IMR-90 (cell line): ENCODE results near the gene SIPA1. TPM values are rescaled to one million over a fixed set of nuclear protein-coding genes. Genes with fewer than 3 reads are reported as not detected.

Experiments used
- ATAC-seq: fragments of 200-7000 bp; cut with Tn5 transposase; 2 replicates; pipeline ENCODE4 v1.9.1; 2020; ENCODE audit warnings: low read depth, mild to moderate bottlenecking, moderate library complexity
- BruUV-seq: library from RNA; stranded (reverse); fragments of 400-500 nt; replicated peaks from 2 replicates; lab custom pipeline; 2021; lab: Mats Ljungman, UMichigan
- CTCF ChIA-PET: fragments of 300-600 bp; formaldehyde crosslinking; extraction: SDS; loops from one replicate; lab custom pipeline; 2021; ENCODE audit warnings: antibody characterized with exemption; lab: Yijun Ruan, JAX
- POLR2A ChIA-PET: fragments of 300-600 bp; sonication (Branson Sonifier 250); formaldehyde crosslinking; loops from one replicate; lab custom pipeline; 2022; ENCODE audit warnings: antibody characterized with exemption; ENCODE audit not compliant: unreplicated experiment; lab: Charles Lee
- DNase-seq: peaks from one replicate; pipeline ENCODE4 v3.0.0; 2013
- H2AFZ ChIP-seq: replicated peaks from 2 replicates; pipeline ENCODE3; 2013; ENCODE audit warnings: low read length, mild to moderate bottlenecking; ENCODE audit not compliant: poor library complexity
- H2AK5ac ChIP-seq: 2 replicates; pipeline ENCODE4 v1.6.1; 2013; ENCODE audit warnings: low read depth, low read length, inconsistent platforms
- H2AK9ac ChIP-seq: replicated peaks from 2 replicates; pipeline ENCODE3; 2013; ENCODE audit warnings: mild to moderate bottlenecking, low read depth, low read length, moderate library complexity; ENCODE audit not compliant: poor library complexity
- H2BK120ac ChIP-seq: 2 replicates; pipeline ENCODE4 v1.6.1; 2013; ENCODE audit warnings: low read depth, low read length, inconsistent platforms
- H2BK15ac ChIP-seq: 3 replicates; pipeline ENCODE4 v1.6.1; 2013; ENCODE audit warnings: low read depth, low read length, inconsistent platforms
- H2BK20ac ChIP-seq: 2 replicates; pipeline ENCODE4 v1.6.1; 2013; ENCODE audit warnings: low read depth, mild to moderate bottlenecking, inconsistent platforms, low read length, moderate library complexity
- H2BK5ac ChIP-seq: 2 replicates; pipeline ENCODE4 v1.6.1; 2013; ENCODE audit warnings: mild to moderate bottlenecking, low read depth, low read length, inconsistent platforms; ENCODE audit not compliant: poor library complexity, severe bottlenecking
- H3K14ac ChIP-seq: replicated peaks from 2 replicates; pipeline ENCODE4 v1.6.1; 2013; ENCODE audit warnings: low read depth, low read length, inconsistent platforms
- H3K18ac ChIP-seq: 2 replicates; pipeline ENCODE4 v1.6.1; 2013; ENCODE audit warnings: low read depth, low read length, control low read depth
- H3K23ac ChIP-seq: 2 replicates; pipeline ENCODE4 v1.6.1; 2013; ENCODE audit warnings: low read depth, low read length, inconsistent platforms
- H3K27ac ChIP-seq: 2 replicates; pipeline ENCODE4 v1.5.1; 2013; ENCODE audit warnings: mild to moderate bottlenecking, control low read depth, low read length; ENCODE audit not compliant: insufficient read depth
- H3K27me3 ChIP-seq: 2 replicates; pipeline ENCODE4 v1.6.1; 2013; ENCODE audit warnings: low read length; ENCODE audit not compliant: control insufficient read depth, insufficient read depth
- H3K36me3 ChIP-seq: 2 replicates; pipeline ENCODE4 v1.6.1; 2013; ENCODE audit warnings: low read length, mixed read lengths; ENCODE audit not compliant: control insufficient read depth, insufficient read depth
- H3K4ac ChIP-seq: 2 replicates; pipeline ENCODE4 v1.6.1; 2013; ENCODE audit warnings: low read depth, low read length, inconsistent platforms
- H3K4me1 ChIP-seq: 2 replicates; pipeline ENCODE4 v1.6.1; 2013; ENCODE audit warnings: low read length, mixed read lengths; ENCODE audit not compliant: control insufficient read depth, insufficient read depth
- H3K4me2 ChIP-seq: 2 replicates; pipeline ENCODE4 v1.6.1; 2013; ENCODE audit warnings: low read depth, mild to moderate bottlenecking, control low read depth, low read length, moderate library complexity
- H3K4me3 ChIP-seq: 2 replicates; pipeline ENCODE4 v1.5.1; 2013; ENCODE audit warnings: low read depth, mild to moderate bottlenecking, control low read depth, low read length, moderate library complexity; ENCODE audit not compliant: insufficient read depth
- H3K56ac ChIP-seq: 2 replicates; pipeline ENCODE4 v1.6.1; 2013; ENCODE audit warnings: low read length, inconsistent platforms; ENCODE audit not compliant: insufficient read depth; ENCODE audit errors: extremely low read depth
- H3K79me1 ChIP-seq, 2 experiments: 2 replicates each; pipeline ENCODE4 v1.6.1; 2013; ENCODE audit warnings: low read length in 2 of 2, inconsistent platforms in 1 of 2, low read depth in 1 of 2
- H3K9ac ChIP-seq: 2 replicates; pipeline ENCODE4 v1.6.1; 2013; ENCODE audit warnings: low read depth, low read length, control low read depth
- H3K9me1 ChIP-seq: 2 replicates; pipeline ENCODE4 v1.6.1; 2013; ENCODE audit warnings: low read length, inconsistent platforms; ENCODE audit not compliant: insufficient read depth
- H3K9me3 ChIP-seq: 2 replicates; pipeline ENCODE4 v1.6.1; 2013; ENCODE audit warnings: low read length; ENCODE audit not compliant: control insufficient read depth, insufficient read depth
- H4K20me1 ChIP-seq: 2 replicates; pipeline ENCODE4 v1.6.1; 2013; ENCODE audit warnings: low read length, inconsistent platforms; ENCODE audit not compliant: insufficient read depth
- H4K5ac ChIP-seq: 2 replicates; pipeline ENCODE4 v1.6.1; 2013; ENCODE audit warnings: mild to moderate bottlenecking, low read depth, low read length, control low read depth
- H4K8ac ChIP-seq, 2 experiments: 2 replicates each; pipeline ENCODE4 v1.6.1; 2013; ENCODE audit warnings: low read depth in 2 of 2, low read length in 2 of 2, control low read depth in 1 of 2, inconsistent platforms in 1 of 2
- H4K91ac ChIP-seq: 2 replicates; pipeline ENCODE4 v1.6.1; 2013; ENCODE audit warnings: low read depth, low read length, inconsistent platforms; ENCODE audit not compliant: insufficient read depth
- BHLHE40 ChIP-seq: fragments of 150-350 bp; IDR thresholded peaks from 2 replicates; pipeline ENCODE4 v1.6.1; 2016; ENCODE audit warnings: mild to moderate bottlenecking, low read depth, low read length
- CEBPB ChIP-seq: IDR thresholded peaks from 2 replicates; pipeline ENCODE4 v1.6.1; 2012; ENCODE audit warnings: low read depth, low read length, improper control_type of control experiment
- CHD1 ChIP-seq: IDR thresholded peaks from 2 replicates; pipeline ENCODE4 v1.6.1; 2012; ENCODE audit warnings: low read depth, low read length, improper control_type of control experiment
- FOS ChIP-seq: fragments of 150-350 bp; IDR thresholded peaks from 2 replicates; pipeline ENCODE4 v1.6.1; 2016; ENCODE audit warnings: low read depth, low read length
- MAZ ChIP-seq: IDR thresholded peaks from 2 replicates; pipeline ENCODE4 v1.6.1; 2012; ENCODE audit warnings: low read depth, mild to moderate bottlenecking, low read length, improper control_type of control experiment, moderate library complexity, borderline replicate concordance
- MXI1 ChIP-seq: IDR thresholded peaks from 2 replicates; pipeline ENCODE4 v1.6.1; 2012; ENCODE audit warnings: low read depth, mild to moderate bottlenecking, low read length, moderate library complexity, borderline replicate concordance
- NFE2L2 ChIP-seq: fragments of 150-350 bp; IDR thresholded peaks from 2 replicates; pipeline ENCODE4 v1.6.1; 2016; ENCODE audit warnings: low read depth, mild to moderate bottlenecking, low read length
- POLR2A ChIP-seq: IDR thresholded peaks from 2 replicates; pipeline ENCODE4 v1.6.1; 2012; ENCODE audit warnings: mild to moderate bottlenecking, low read depth, low read length
- RAD21 ChIP-seq: IDR thresholded peaks from 2 replicates; pipeline ENCODE4 v1.6.1; 2012; ENCODE audit warnings: low read length, improper control_type of control experiment
- RCOR1 ChIP-seq: IDR thresholded peaks from 2 replicates; pipeline ENCODE4 v1.6.1; 2012; ENCODE audit warnings: mild to moderate bottlenecking, low read length, improper control_type of control experiment; ENCODE audit not compliant: insufficient replicate concordance
- RFX5 ChIP-seq: IDR thresholded peaks from 2 replicates; pipeline ENCODE4 v1.8.0; 2012; ENCODE audit warnings: low read depth, mild to moderate bottlenecking, low read length, moderate library complexity
- SMC3 ChIP-seq: fragments of 150-350 bp; IDR thresholded peaks from 2 replicates; pipeline ENCODE4 v1.6.1; 2016; ENCODE audit warnings: low read depth, mild to moderate bottlenecking, antibody characterized with exemption, low read length, moderate library complexity
- WGBS, 2 experiments: methylation state at CpG; one replicate each; pipeline versions ENCODE4 v1.1.5 to v1.1.7; 2013; ENCODE audit warnings: missing lambda C conversion rate in 2 of 2; ENCODE audit not compliant: insufficient read length in 1 of 2; ENCODE audit errors: extremely low coverage in 2 of 2; 5-methylcytosine and 5-hydroxymethylcytosine counted together
- dilution Hi-C: fragments of 300-500 bp; cut with HindIII; formaldehyde crosslinking; loops from one replicate; pipeline ENCODE4 v1.14.3; 2018; ENCODE audit warnings: low sequenced_read_pairs; ENCODE audit not compliant: unreplicated experiment
- in situ Hi-C: fragments of 300-500 bp; cut with MboI; formaldehyde crosslinking; loops from 3 replicates; pipeline ENCODE4 v1.14.3; 2019; ENCODE audit warnings: low sequenced_read_pairs, inconsistent platforms, mixed read lengths
- intact Hi-C: fragments of 100-400 bp; cut with micrococcal nuclease; formaldehyde crosslinking; loops from 2 replicates; pipeline ENCODE4 v1.10.0; 2022
- polyA plus RNA-seq, 3 experiments: library from polyadenylated mRNA; depleted of rRNA; stranded (reverse); fragments of >200 nt; gene quantifications; 2 replicates each; pipeline ENCODE4 v1.2.3, GENCODE V29; 2012; ENCODE audit warnings: low replicate concordance in 1 of 3
- total RNA-seq: library from RNA; depleted of rRNA; stranded (reverse); fragments of >200 nt; gene quantifications from 2 replicates; pipeline ENCODE4 v1.2.3, GENCODE V29; 2012
- TF ChIP-seq, protein P1 (sequence below): fragments of 150-350 bp; IDR thresholded peaks from 2 replicates; pipeline ENCODE4 v1.6.1; 2016; ENCODE audit warnings: low read depth, mild to moderate bottlenecking, low read length, moderate library complexity, borderline replicate concordance
- TF ChIP-seq, protein P2 (sequence below): fragments of 150-350 bp; IDR thresholded peaks from 2 replicates; pipeline ENCODE4 v1.6.1; 2017; ENCODE audit warnings: mild to moderate bottlenecking, antibody characterized with exemption, low read length, low read depth
- TF ChIP-seq, protein P3 (sequence below): conservative IDR thresholded peaks from 2 replicates; pipeline ENCODE4 v1.5.1; 2012; ENCODE audit warnings: mild to moderate bottlenecking, low read depth, low read length, improper control_type of control experiment

SIPA1 gene
- total and polyA plus RNA-seq, 2 of the 4 experiments (the other 2 are of a cell fraction) = 10.6 to 39.7 TPM

DNA sequence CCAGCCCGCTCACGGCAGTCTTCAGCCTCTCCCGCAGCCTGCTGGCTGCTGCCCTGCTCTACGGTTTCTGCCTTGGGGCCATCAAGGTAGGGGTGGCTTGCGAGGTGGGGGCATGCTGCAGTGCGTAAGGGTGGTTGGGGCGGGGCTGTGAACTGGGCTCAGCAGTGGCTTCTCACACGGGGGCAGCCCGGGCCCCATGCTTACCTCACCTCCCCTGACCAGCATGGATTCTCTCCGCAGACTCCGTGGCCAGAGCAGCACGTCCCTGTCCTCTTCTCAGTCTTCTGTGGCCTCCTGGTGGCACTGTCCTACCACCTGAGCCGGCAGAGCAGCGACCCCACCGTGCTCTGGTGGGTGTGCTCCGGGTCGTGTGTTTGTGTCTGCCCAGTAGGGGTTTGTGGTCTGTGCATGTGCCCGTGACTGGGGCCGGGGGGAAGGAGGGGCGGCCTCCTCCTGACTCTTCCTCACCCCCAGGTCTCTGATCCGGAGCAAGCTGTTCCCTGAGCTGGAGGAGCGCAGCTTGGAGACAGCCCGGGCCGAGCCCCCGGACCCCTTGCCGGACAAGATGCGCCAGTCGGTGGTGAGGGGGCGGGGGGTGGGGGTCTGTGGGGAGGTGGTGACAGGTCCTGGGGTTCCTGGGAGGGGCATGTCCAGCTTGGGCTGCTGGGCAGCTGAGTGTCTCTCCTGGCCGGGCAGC is 12.8 kb upstream of the SIPA1 start:
- in situ Hi-C loops = no loop called here
- TF ChIP-seq BHLHE40 (no peak), SMC3 (no peak), NFE2L2 (no peak), CEBPB (no peak), FOS (no peak), RCOR1 (no peak), RFX5 (no peak), RAD21 (no peak), MAZ (no peak), MXI1 (no peak), CHD1 (no peak), POLR2A (no peak)
- TF ChIP-seq, protein P1, sequence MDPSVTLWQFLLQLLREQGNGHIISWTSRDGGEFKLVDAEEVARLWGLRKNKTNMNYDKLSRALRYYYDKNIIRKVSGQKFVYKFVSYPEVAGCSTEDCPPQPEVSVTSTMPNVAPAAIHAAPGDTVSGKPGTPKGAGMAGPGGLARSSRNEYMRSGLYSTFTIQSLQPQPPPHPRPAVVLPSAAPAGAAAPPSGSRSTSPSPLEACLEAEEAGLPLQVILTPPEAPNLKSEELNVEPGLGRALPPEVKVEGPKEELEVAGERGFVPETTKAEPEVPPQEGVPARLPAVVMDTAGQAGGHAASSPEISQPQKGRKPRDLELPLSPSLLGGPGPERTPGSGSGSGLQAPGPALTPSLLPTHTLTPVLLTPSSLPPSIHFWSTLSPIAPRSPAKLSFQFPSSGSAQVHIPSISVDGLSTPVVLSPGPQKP = no peak
- TF ChIP-seq, protein P2, sequence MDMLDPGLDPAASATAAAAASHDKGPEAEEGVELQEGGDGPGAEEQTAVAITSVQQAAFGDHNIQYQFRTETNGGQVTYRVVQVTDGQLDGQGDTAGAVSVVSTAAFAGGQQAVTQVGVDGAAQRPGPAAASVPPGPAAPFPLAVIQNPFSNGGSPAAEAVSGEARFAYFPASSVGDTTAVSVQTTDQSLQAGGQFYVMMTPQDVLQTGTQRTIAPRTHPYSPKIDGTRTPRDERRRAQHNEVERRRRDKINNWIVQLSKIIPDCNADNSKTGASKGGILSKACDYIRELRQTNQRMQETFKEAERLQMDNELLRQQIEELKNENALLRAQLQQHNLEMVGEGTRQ = no peak
- TF ChIP-seq, protein P3, sequence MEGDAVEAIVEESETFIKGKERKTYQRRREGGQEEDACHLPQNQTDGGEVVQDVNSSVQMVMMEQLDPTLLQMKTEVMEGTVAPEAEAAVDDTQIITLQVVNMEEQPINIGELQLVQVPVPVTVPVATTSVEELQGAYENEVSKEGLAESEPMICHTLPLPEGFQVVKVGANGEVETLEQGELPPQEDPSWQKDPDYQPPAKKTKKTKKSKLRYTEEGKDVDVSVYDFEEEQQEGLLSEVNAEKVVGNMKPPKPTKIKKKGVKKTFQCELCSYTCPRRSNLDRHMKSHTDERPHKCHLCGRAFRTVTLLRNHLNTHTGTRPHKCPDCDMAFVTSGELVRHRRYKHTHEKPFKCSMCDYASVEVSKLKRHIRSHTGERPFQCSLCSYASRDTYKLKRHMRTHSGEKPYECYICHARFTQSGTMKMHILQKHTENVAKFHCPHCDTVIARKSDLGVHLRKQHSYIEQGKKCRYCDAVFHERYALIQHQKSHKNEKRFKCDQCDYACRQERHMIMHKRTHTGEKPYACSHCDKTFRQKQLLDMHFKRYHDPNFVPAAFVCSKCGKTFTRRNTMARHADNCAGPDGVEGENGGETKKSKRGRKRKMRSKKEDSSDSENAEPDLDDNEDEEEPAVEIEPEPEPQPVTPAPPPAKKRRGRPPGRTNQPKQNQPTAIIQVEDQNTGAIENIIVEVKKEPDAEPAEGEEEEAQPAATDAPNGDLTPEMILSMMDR = no peak

More for the DNA sequence above, 12.8 kb upstream of the SIPA1 start:
- BruUV-seq = no TSS peak
- H3K9me1 ChIP-seq = no peaks in the 10 kb centered on the region
- H3K9me3 ChIP-seq = no peaks in the 10 kb centered on the region
- POLR2A ChIA-PET = interaction anchor here (0.6 kb wide), 1 partner anchor 286 kb away, joined by 3 read pairs; no protein-coding TSS in a partner anchor
- no peak overlapping the region for H3K4ac ChIP-seq
- DNase-seq = no peak
- no peak overlapping the region for H2BK20ac ChIP-seq
- no peak overlapping the region for H3K23ac ChIP-seq
- no peak overlapping the region for H3K9ac ChIP-seq
- ATAC-seq = no peak
- H3K4me2 ChIP-seq = no peak overlapping the region
- H2AK9ac ChIP-seq = no peak overlapping the region
- H3K14ac ChIP-seq = no peak overlapping the region
- no peaks in the 10 kb centered on the region for H3K4me1 ChIP-seq
- no peak overlapping the region for H2BK5ac ChIP-seq
- no peak overlapping the region for H2BK15ac ChIP-seq
- intact Hi-C loops = no loop called here
- 64% methylated on average over 4 of the region's 30 CpGs; no CpG with 5 or more reads in 1 of the 2 experiments for WGBS, 2 experiments
- H3K18ac ChIP-seq = no peak overlapping the region
- H2BK120ac ChIP-seq = no peak overlapping the region
- peaks cover under 1% of the 10 kb centered on the region for H4K20me1 ChIP-seq
- H3K27ac ChIP-seq = no peak overlapping the region
- no peak overlapping the region for H4K91ac ChIP-seq
- H3K79me1 ChIP-seq = peaks cover 14 to 17% of the 10 kb centered on the region in 2 experiments; a peak in 3 of 4 replicates
- no peak overlapping the region for H4K5ac ChIP-seq
- H3K27me3 ChIP-seq = no peaks in the 10 kb centered on the region
- dilution Hi-C loops = no loop called here
- no peak overlapping the region for H2AK5ac ChIP-seq
- H4K8ac ChIP-seq = no peak overlapping the region
- H3K4me3 ChIP-seq = no peak overlapping the region
- H3K56ac ChIP-seq = no peak overlapping the region
- no peak overlapping the region for H2AFZ ChIP-seq
- CTCF ChIA-PET = interaction anchor here (1.7 kb wide), 1 partner anchor 13 kb away, joined by 5 read pairs; the partner anchor contains the start of gene SIPA1
- peaks cover 89% of the 10 kb centered on the region for H3K36me3 ChIP-seq
